PC-9 (cell line): ENCODE measurements around the gene GTF2IRD1.

Source experiments
- CTCF ChIP-seq: fragments of 200-600 bp; sonication (generic); conservative IDR thresholded peaks from 2 replicates; pipeline ENCODE4 v1.6.1; 2017; ENCODE audit warnings: mixed run types, antibody characterized with exemption, mild to moderate bottlenecking, moderate library complexity
- EZH2 ChIP-seq: fragments of 200-600 bp; sonication (generic); IDR thresholded peaks from 2 replicates; pipeline ENCODE4 v1.8.0; 2017; ENCODE audit warnings: antibody characterized with exemption, low read depth

- TF ChIP-seq CTCF: no peak
- no peak for TF ChIP-seq EZH2
Observed at GRCh38 chr7:74633451-74633921, 179.8 kb downstream of the GTF2IRD1 start.
